Measurements from ENCODE around the gene DTNB. TPM values are rescaled to one million over a fixed set of nuclear protein-coding genes. Genes with fewer than 3 reads are reported as not detected.
A peak's percentile ranks its signal among the peaks of the same experiment; 100 is the strongest.

DTNB gene
- polyA plus RNA-seq, 1 donor from 2014 or later = 22.5 TPM

DNA sequence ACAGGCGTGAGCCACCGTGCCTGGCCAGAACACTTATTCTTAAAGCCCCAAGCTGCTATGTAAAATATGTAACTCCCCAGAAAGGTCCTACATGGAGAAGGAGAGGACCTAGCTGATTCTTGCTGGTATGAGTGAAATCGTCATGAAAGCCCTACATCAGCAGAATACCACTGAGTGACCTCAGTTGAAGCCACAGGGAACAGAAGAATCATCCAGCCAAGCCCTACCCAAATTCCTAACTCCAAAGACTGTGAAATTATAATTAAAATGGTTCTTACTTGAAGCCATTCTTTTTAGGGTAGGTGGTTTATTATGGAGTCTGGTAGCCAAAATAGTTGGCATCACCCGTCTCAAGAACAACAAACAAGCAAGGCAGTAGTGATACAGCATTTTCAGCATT, 4.5 kb upstream of the DTNB start:
- no peak overlapping the region for H3K9ac ChIP-seq (ENCODE audit: low read length)
- no peaks in the 10 kb centered on the region for H3K79me2 ChIP-seq (replicated peaks; ENCODE audit: insufficient read depth, low read length)
- no peak overlapping the region for H2AFZ ChIP-seq (ENCODE audit: low read depth, low read length)
- H3K27me3 ChIP-seq (ENCODE audit: insufficient read depth, low read depth, low read length) = no peaks in the 10 kb centered on the region
- H3K9me2 ChIP-seq (ENCODE audit: insufficient read depth, low read length) = no peaks in the 10 kb centered on the region
- H3K36me3 ChIP-seq (ENCODE audit: insufficient read depth, low read length) = no peaks in the 10 kb centered on the region
- no peak overlapping the region for H3K4me2 ChIP-seq (ENCODE audit: low read length)
- no peaks in the 10 kb centered on the region for H3F3A ChIP-seq (ENCODE audit: insufficient read depth, low read length, poor library complexity, severe bottlenecking)
- no peak overlapping the region for H3K4me3 ChIP-seq (ENCODE audit: low read length)
- H3K27ac ChIP-seq (ENCODE audit: low read length) = no peak overlapping the region
- no peaks in the 10 kb centered on the region for H3K9me3 ChIP-seq (ENCODE audit: low read length)
- H4K20me1 ChIP-seq (ENCODE audit: insufficient read depth) = no peaks in the 10 kb centered on the region
- TF ChIP-seq SMC3 (conservative IDR thresholded peaks at IDR 0.05; ENCODE audit: poor library complexity) (no peak), RAD21 (conservative IDR thresholded peaks at IDR 0.05) (no peak), EZH2 (IDR thresholded peaks at IDR 0.05; ENCODE audit: borderline replicate concordance, insufficient read depth, low read length, poor library complexity, severe bottlenecking) (no peak), MXI1 (conservative IDR thresholded peaks at IDR 0.05; ENCODE audit: poor library complexity, severe bottlenecking) (no peak), REST (IDR thresholded peaks at IDR 0.05; ENCODE audit: borderline replicate concordance) (no peak), EP300 (conservative IDR thresholded peaks at IDR 0.05; ENCODE audit: poor library complexity, severe bottlenecking) (no peak)
- TF ChIP-seq, protein P1, sequence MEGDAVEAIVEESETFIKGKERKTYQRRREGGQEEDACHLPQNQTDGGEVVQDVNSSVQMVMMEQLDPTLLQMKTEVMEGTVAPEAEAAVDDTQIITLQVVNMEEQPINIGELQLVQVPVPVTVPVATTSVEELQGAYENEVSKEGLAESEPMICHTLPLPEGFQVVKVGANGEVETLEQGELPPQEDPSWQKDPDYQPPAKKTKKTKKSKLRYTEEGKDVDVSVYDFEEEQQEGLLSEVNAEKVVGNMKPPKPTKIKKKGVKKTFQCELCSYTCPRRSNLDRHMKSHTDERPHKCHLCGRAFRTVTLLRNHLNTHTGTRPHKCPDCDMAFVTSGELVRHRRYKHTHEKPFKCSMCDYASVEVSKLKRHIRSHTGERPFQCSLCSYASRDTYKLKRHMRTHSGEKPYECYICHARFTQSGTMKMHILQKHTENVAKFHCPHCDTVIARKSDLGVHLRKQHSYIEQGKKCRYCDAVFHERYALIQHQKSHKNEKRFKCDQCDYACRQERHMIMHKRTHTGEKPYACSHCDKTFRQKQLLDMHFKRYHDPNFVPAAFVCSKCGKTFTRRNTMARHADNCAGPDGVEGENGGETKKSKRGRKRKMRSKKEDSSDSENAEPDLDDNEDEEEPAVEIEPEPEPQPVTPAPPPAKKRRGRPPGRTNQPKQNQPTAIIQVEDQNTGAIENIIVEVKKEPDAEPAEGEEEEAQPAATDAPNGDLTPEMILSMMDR (IDR thresholded peaks at IDR 0.05; ENCODE audit: poor library complexity, severe bottlenecking) = no peak

- Histone ChIP-seq H3K36me3 (ENCODE audit: insufficient read depth, low read length) (no peaks in the 10 kb centered on the region), H2AFZ (ENCODE audit: low read depth, low read length) (peak overlapping the region; percentile 80), H3K27me3 (ENCODE audit: insufficient read depth, low read depth, low read length) (no peaks in the 10 kb centered on the region), H3K9me2 (ENCODE audit: insufficient read depth, low read length) (no peaks in the 10 kb centered on the region), H3F3A (ENCODE audit: insufficient read depth, low read length, poor library complexity, severe bottlenecking) (no peaks in the 10 kb centered on the region), H3K4me2 (ENCODE audit: low read length) (no peak overlapping the region), H3K9me3 (ENCODE audit: low read length) (no peaks in the 10 kb centered on the region), H4K20me1 (ENCODE audit: insufficient read depth) (no peaks in the 10 kb centered on the region), H3K9ac (ENCODE audit: low read length) (peak overlapping the region; percentile 41), H3K4me3 (ENCODE audit: low read length) (peak overlapping the region; percentile 70), H3K27ac (ENCODE audit: low read length) (peak overlapping the region; percentile 28), H3K79me2 (replicated peaks; ENCODE audit: insufficient read depth, low read length) (peaks cover 24% of the 10 kb centered on the region)
- TF ChIP-seq, protein P1 (IDR thresholded peaks at IDR 0.05; ENCODE audit: poor library complexity, severe bottlenecking) = no peak
- TF ChIP-seq MXI1 (conservative IDR thresholded peaks at IDR 0.05; ENCODE audit: poor library complexity, severe bottlenecking) (no peak), SMC3 (conservative IDR thresholded peaks at IDR 0.05; ENCODE audit: poor library complexity) (no peak), POLR2AphosphoS5 (IDR thresholded peaks at IDR 0.05) (no peak), TAF1 (IDR thresholded peaks at IDR 0.05; ENCODE audit: low read depth) (no peak), EZH2 (IDR thresholded peaks at IDR 0.05; ENCODE audit: borderline replicate concordance, insufficient read depth, low read length, poor library complexity, severe bottlenecking) (no peak), EP300 (conservative IDR thresholded peaks at IDR 0.05; ENCODE audit: poor library complexity, severe bottlenecking) (no peak), RAD21 (conservative IDR thresholded peaks at IDR 0.05) (no peak), REST (IDR thresholded peaks at IDR 0.05; ENCODE audit: borderline replicate concordance) (no peak)
Measured at GRCh38 chr2:25674077-25674362, 643 bp upstream of the DTNB start.
